ENCODE data around the gene MRAS. TPM values are rescaled to one million over a fixed set of nuclear protein-coding genes. Genes with fewer than 3 reads are reported as not detected.

MRAS gene
- total RNA-seq, 2 donors from 2014 or later, result 2.2 to 4.5 TPM

DNA sequence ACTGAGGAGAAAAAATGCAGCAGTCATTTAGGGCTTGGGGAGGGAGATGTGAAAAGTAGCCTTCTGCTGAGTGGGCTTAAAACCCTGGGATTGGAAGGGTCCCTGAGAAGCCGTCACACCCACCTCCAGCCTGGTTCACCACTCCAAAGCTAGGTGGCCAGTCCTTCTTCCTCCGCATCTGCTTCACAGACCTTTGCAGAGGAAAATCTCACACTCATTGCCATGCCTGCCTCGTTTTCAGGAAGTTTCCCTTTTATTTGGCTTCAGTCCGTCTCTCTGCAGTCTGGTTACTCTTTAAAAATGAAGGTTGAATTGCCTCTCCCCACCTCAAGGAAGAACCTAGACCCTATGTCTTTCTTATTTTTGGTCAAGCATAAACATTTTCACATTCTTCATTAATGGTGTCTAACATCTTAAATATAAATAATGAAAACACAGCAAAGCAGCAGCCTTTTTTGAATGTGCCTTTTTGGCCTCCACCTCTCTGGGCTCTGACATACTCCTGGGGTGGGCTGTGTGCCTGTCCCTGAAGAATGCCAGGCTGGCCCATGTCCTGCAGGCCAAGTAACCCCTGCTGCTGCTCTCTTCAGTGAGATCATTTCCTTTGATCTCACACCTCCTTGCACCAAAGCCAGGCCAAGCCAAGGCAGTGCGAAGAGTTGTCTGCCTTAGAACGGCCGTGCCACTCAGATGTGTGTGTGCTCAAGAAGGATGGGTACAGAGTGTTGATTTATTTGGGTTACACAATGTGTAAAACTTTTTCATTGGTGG is 11.0 kb downstream of the MRAS start:
- H3K27ac ChIP-seq, result no peak overlapping the region

DNA sequence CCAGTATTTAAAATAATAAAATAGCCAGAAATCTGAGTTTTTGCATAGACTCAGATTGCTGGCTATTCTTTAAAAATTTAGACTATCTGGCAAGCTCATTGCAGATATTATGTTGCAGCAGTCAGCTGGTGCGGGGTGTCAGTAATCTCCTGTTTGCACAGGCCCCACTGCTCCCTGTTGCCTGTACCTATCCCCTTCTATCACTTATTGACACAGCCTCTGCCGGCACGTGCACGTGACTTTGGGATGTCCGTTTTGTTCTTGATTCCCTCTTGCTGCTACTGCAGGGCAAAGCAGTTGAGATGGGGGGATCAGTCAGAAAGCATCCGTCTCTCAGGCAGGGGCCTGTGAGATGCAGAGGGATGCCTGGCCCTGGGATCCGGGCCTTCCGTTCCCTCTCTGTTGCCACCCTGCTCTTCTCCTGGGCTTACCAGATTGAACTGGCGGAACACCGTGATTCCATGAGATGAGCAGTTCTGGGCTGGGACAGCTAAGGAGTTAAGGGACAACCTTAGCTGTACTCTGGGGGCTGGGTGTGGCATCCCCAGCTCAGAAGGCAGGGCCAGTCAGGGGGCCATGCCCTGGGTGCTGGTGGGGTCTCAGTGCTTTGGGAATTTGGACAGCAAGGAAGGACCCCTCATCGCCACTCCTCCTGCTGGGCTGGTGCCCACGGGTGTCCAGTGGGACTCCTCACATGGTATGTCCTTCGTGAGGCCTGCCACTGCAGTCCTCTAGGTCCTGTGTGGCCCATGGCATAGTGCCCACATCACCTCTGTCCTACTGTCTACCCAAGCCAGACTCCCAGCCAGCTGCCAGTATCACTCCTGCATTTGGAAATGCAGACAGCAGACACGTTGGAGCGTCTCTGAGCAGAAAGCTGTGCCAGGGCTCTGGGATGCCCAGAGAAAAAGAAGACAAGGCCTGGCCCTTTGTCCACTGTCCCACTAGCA is 11.8 kb downstream of the MRAS start:
- H3K4me1 ChIP-seq, result no peaks in the 10 kb centered on the region
- DNase-seq, result no peak
- intact Hi-C loops (cut with DNase I), result no loop called here
- H3K27me3 ChIP-seq, result no peaks in the 10 kb centered on the region
- H3K9ac ChIP-seq (ENCODE audit: low read depth in 2 of 2, low read length in 2 of 2), result no peak overlapping the region
- TF ChIP-seq, protein P1, sequence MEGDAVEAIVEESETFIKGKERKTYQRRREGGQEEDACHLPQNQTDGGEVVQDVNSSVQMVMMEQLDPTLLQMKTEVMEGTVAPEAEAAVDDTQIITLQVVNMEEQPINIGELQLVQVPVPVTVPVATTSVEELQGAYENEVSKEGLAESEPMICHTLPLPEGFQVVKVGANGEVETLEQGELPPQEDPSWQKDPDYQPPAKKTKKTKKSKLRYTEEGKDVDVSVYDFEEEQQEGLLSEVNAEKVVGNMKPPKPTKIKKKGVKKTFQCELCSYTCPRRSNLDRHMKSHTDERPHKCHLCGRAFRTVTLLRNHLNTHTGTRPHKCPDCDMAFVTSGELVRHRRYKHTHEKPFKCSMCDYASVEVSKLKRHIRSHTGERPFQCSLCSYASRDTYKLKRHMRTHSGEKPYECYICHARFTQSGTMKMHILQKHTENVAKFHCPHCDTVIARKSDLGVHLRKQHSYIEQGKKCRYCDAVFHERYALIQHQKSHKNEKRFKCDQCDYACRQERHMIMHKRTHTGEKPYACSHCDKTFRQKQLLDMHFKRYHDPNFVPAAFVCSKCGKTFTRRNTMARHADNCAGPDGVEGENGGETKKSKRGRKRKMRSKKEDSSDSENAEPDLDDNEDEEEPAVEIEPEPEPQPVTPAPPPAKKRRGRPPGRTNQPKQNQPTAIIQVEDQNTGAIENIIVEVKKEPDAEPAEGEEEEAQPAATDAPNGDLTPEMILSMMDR (IDR thresholded peaks at IDR 0.05), result no peak
- H3K4me3 ChIP-seq, result no peak overlapping the region
- H3K27ac ChIP-seq, result no peak overlapping the region
- H3K36me3 ChIP-seq, result no peaks in the 10 kb centered on the region
- H3K9me3 ChIP-seq, result no peaks in the 10 kb centered on the region

More for the DNA sequence above, 11.0 kb downstream of the MRAS start:
- no peak for DNase-seq
- H3K9me3 ChIP-seq, result no peaks in the 10 kb centered on the region
- TF ChIP-seq, protein P1 (IDR thresholded peaks at IDR 0.05), result no peak
- no peak overlapping the region for H3K9ac ChIP-seq (ENCODE audit: low read depth in 2 of 2, low read length in 2 of 2)
- H3K27me3 ChIP-seq, result no peaks in the 10 kb centered on the region
- H3K4me1 ChIP-seq, result no peaks in the 10 kb centered on the region
- no peak overlapping the region for H3K4me3 ChIP-seq
- intact Hi-C loops (cut with DNase I), result no loop called here
- no peaks in the 10 kb centered on the region for H3K36me3 ChIP-seq

DNA sequence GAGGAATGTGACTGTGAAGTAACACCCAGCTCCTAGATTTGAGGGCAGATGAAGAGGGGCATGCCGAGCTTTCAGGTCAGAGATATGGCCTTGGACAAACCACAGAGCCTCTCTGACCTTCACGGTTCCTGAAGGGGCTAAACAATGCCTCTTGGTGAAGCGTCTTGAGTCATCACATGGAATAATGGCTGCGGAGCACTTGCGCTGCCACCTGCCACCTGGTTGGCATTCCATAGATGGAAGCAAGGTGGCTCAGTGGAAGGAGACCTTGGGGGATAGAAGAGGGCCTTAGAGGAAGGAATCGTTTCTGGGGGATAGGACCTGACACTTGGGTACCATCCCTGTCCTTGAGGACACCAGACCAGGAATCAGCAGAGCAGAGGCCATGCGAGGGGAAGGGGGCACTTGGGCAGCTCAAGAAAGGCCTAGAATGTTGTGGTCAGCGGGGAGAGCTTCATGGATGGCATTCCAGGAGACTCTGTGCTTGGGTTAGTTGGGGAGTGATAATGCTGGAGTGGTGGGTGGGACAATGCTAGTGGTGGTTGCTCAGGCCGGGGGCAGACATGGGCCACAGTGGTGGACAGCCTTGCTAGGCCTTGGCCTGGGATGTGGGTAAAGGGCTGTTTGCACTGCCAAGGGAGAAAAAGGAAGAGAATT is 12.6 kb downstream of the MRAS start:
- Histone ChIP-seq H3K4me3 (no peak overlapping the region), H3K4me1 (no peaks in the 10 kb centered on the region), H3K9me3 (no peaks in the 10 kb centered on the region), H3K27ac (no peak overlapping the region), H3K9ac (ENCODE audit: low read depth in 2 of 2, low read length in 2 of 2) (no peak overlapping the region), H3K27me3 (no peaks in the 10 kb centered on the region), H3K36me3 (no peaks in the 10 kb centered on the region)
- intact Hi-C loops (cut with DNase I), result no loop called here
- TF ChIP-seq, protein P1 (IDR thresholded peaks at IDR 0.05), result no peak
- no peak for DNase-seq

DNA sequence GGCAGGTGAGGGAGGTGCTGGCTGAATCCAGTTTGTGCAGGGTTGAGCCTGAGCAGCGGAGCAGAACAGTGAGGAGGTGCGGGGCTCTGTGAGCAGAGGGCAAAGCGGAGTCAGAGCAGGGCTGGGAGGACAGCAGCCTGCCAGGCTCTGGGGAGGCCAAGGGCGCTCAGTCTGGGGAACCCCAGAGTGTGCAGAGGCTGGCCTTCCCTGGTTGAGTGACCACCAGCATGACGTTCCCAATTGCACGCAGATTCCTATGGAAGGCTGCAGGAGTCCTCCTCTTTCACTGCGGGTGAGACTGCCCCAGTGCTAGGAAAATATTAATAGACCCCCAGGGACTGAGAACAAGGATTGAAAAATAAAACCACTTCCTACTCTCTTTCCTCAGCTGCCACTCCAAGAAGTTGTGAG is 13.2 kb downstream of the MRAS start:
- TF ChIP-seq, protein P1 (IDR thresholded peaks at IDR 0.05), result no peak
- no peak overlapping the region for H3K9ac ChIP-seq (ENCODE audit: low read depth in 2 of 2, low read length in 2 of 2)
- intact Hi-C loops (cut with DNase I), result no loop called here
- DNase-seq, result no peak
- H3K9me3 ChIP-seq, result no peaks in the 10 kb centered on the region
- H3K27ac ChIP-seq, result no peak overlapping the region
- no peaks in the 10 kb centered on the region for H3K36me3 ChIP-seq
- no peaks in the 10 kb centered on the region for H3K4me1 ChIP-seq
- no peak overlapping the region for H3K4me3 ChIP-seq
- H3K27me3 ChIP-seq, result no peaks in the 10 kb centered on the region

DNA sequence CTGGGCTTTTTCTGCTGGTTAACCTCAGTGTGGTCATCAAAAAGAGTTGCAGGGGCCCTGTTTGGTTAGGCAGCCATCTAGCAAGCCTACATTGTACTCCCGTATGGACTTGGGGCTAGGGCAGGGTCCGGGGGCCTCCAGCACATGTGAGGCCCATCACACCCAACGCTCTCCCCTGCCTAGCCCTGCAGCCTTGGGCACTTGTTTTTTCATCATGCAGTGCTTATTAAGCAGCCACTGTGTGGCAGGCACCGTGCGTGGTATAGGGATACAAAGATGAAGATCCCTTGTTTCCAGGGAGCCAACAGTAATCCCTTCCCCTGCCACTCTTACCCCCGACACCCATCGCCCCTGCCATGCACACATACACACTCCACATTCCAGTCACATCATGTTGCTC is 14.2 kb downstream of the MRAS start:
- TF ChIP-seq, protein P1 (IDR thresholded peaks at IDR 0.05), result no peak
- Histone ChIP-seq H3K9ac (ENCODE audit: low read depth in 2 of 2, low read length in 2 of 2) (no peak overlapping the region), H3K27ac (no peak overlapping the region), H3K4me3 (no peak overlapping the region), H3K4me1 (no peaks in the 10 kb centered on the region), H3K36me3 (no peaks in the 10 kb centered on the region), H3K9me3 (no peaks in the 10 kb centered on the region), H3K27me3 (no peaks in the 10 kb centered on the region)
- intact Hi-C loops (cut with DNase I), result no loop called here
- no peak for DNase-seq
